H9 (cell line): ENCODE measurements around the gene TEX54. TPM values are rescaled to one million over a fixed set of nuclear protein-coding genes. Genes with fewer than 3 reads are reported as not detected.

Experiments
- DNase-seq: peaks from one replicate; pipeline ENCODE4 v3.0.0-alpha.2; 2017
- H2AFZ ChIP-seq: one replicate; pipeline ENCODE4 v1.6.1; 2013; ENCODE audit warnings: mild to moderate bottlenecking, low read length, control low read depth, moderate library complexity
- H2AK5ac ChIP-seq: 2 replicates; pipeline ENCODE4 v1.6.1; 2013; ENCODE audit warnings: low read length, control low read depth, mixed read lengths; ENCODE audit not compliant: insufficient read length
- H2BK120ac ChIP-seq: one replicate; pipeline ENCODE4 v1.6.1; 2013; ENCODE audit warnings: low read depth, mild to moderate bottlenecking, low read length, control low read depth, inconsistent platforms; ENCODE audit not compliant: poor library complexity, severe bottlenecking
- H2BK12ac ChIP-seq: 2 replicates; pipeline ENCODE4 v1.6.1; 2013; ENCODE audit warnings: low read length, control low read depth, mixed read lengths, low read depth; ENCODE audit not compliant: insufficient read length
- H2BK15ac ChIP-seq: 2 replicates; pipeline ENCODE4 v1.6.1; 2013; ENCODE audit warnings: low read depth, low read length, control low read depth
- H2BK20ac ChIP-seq: one replicate; pipeline ENCODE4 v1.6.1; 2013; ENCODE audit warnings: low read depth, mild to moderate bottlenecking, low read length, control low read depth, inconsistent platforms; ENCODE audit not compliant: poor library complexity, severe bottlenecking
- H2BK5ac ChIP-seq: 2 replicates; pipeline ENCODE4 v1.6.1; 2013; ENCODE audit warnings: low read length, control low read depth, mixed read lengths; ENCODE audit not compliant: insufficient read length
- H3K14ac ChIP-seq: 2 replicates; pipeline ENCODE4 v1.6.1; 2013; ENCODE audit warnings: low read length, control low read depth; ENCODE audit not compliant: insufficient read depth
- H3K18ac ChIP-seq: 2 replicates; pipeline ENCODE4 v1.6.1; 2013; ENCODE audit warnings: low read depth, mild to moderate bottlenecking, mixed read lengths, low read length, control low read depth; ENCODE audit not compliant: insufficient read length
- H3K23ac ChIP-seq: 2 replicates; pipeline ENCODE4 v1.6.1; 2013; ENCODE audit warnings: low read length, control low read depth, mixed read lengths, low read depth; ENCODE audit not compliant: insufficient read length
- H3K23me2 ChIP-seq: 2 replicates; pipeline ENCODE4 v1.6.1; 2013; ENCODE audit warnings: low read depth, mild to moderate bottlenecking, mixed read lengths, low read length, control low read depth; ENCODE audit not compliant: insufficient read length, poor library complexity, severe bottlenecking
- H3K27ac ChIP-seq: 2 replicates; pipeline ENCODE4 v1.5.1; 2013; ENCODE audit warnings: low read length, control low read depth, mixed read lengths, low read depth; ENCODE audit not compliant: insufficient read length
- H3K27me3 ChIP-seq: 2 replicates; pipeline ENCODE4 v1.6.1; 2013; ENCODE audit warnings: low read length, control low read depth, inconsistent platforms; ENCODE audit not compliant: insufficient read depth
- H3K4ac ChIP-seq: 2 replicates; pipeline ENCODE4 v1.6.1; 2013; ENCODE audit warnings: low read depth, mild to moderate bottlenecking, control low read depth, inconsistent platforms, low read length, moderate library complexity
- H3K4me1 ChIP-seq: 2 replicates; pipeline ENCODE4 v1.6.1; 2013; ENCODE audit warnings: low read length, control low read depth, inconsistent platforms; ENCODE audit not compliant: insufficient read depth
- H3K4me2 ChIP-seq: 2 replicates; pipeline ENCODE4 v1.6.1; 2013; ENCODE audit warnings: low read length, control low read depth, mixed read lengths; ENCODE audit not compliant: insufficient read length, insufficient read depth
- H3K56ac ChIP-seq: 2 replicates; pipeline ENCODE4 v1.6.1; 2013; ENCODE audit warnings: low read depth, mild to moderate bottlenecking, mixed read lengths, low read length, control low read depth; ENCODE audit not compliant: insufficient read length
- H3K79me1 ChIP-seq: 2 replicates; pipeline ENCODE4 v1.6.1; 2013; ENCODE audit warnings: low read depth, mild to moderate bottlenecking, moderate library complexity, low read length, control low read depth, inconsistent platforms; ENCODE audit not compliant: insufficient read depth, poor library complexity, severe bottlenecking
- H3K79me2 ChIP-seq: 2 replicates; pipeline ENCODE4 v1.6.1; 2013; ENCODE audit warnings: low read length, control low read depth, inconsistent platforms; ENCODE audit not compliant: insufficient read depth
- H3K9ac ChIP-seq: 2 replicates; pipeline ENCODE4 v1.6.1; 2013; ENCODE audit warnings: low read length, control low read depth, mixed read lengths; ENCODE audit not compliant: insufficient read length; ENCODE audit errors: extremely low read depth
- H3K9me3 ChIP-seq: one replicate; pipeline ENCODE4 v1.6.1; 2013; ENCODE audit warnings: low read depth, low read length, inconsistent platforms; ENCODE audit not compliant: control insufficient read depth
- H3T11ph ChIP-seq: one replicate; pipeline ENCODE4 v1.6.1; 2013; ENCODE audit warnings: mild to moderate bottlenecking, low read length, control low read depth, inconsistent platforms
- H4K20me1 ChIP-seq: one replicate; pipeline ENCODE4 v1.6.1; 2013; ENCODE audit not compliant: control insufficient read depth, insufficient read length, insufficient read depth
- H4K5ac ChIP-seq: 2 replicates; pipeline ENCODE4 v1.6.1; 2013; ENCODE audit warnings: low read depth, mild to moderate bottlenecking, mixed read lengths, low read length, control low read depth; ENCODE audit not compliant: insufficient read length
- H4K8ac ChIP-seq: replicated peaks from 2 replicates; pipeline ENCODE4 v1.6.1; 2013; ENCODE audit warnings: low read length, control low read depth, mixed read lengths, low read depth; ENCODE audit not compliant: insufficient read length
- H4K91ac ChIP-seq: 2 replicates; pipeline ENCODE4 v1.6.1; 2013; ENCODE audit warnings: low read depth, mild to moderate bottlenecking, moderate library complexity, mixed read lengths, low read length, control low read depth; ENCODE audit not compliant: insufficient read length
- H3K27ac Mint-ChIP-seq, 3 experiments: 2 replicates in 2 of 3; 3 replicates in 1 of 3; pipeline ENCODE4 v1.8.0; 2020 to 2021; ENCODE audit warnings: mixed read lengths in 3 of 3, mild to moderate bottlenecking in 1 of 3, moderate library complexity in 1 of 3
- H3K27me3 Mint-ChIP-seq: 2 replicates; pipeline ENCODE4 v1.8.0; 2021; ENCODE audit warnings: low read depth, mild to moderate bottlenecking, moderate library complexity, mixed read lengths
- H3K36me3 Mint-ChIP-seq, 3 experiments: 2 replicates in 2 of 3; 3 replicates in 1 of 3; pipeline ENCODE4 v1.8.0; 2020 to 2021; ENCODE audit warnings: low read depth in 3 of 3, mixed read lengths in 3 of 3; ENCODE audit not compliant: insufficient read depth in 1 of 3
- H3K4me1 Mint-ChIP-seq, 2 experiments: 2 replicates each; pipeline ENCODE4 v1.8.0; 2020; ENCODE audit warnings: mixed read lengths in 2 of 2
- H3K4me3 Mint-ChIP-seq, 2 experiments: 2 replicates in 1 of 2; 3 replicates in 1 of 2; pipeline ENCODE4 v1.8.0; 2020 to 2021; ENCODE audit warnings: mild to moderate bottlenecking in 2 of 2, mixed read lengths in 2 of 2, moderate library complexity in 1 of 2
- H3K9me3 Mint-ChIP-seq, 2 experiments: 2 replicates in 1 of 2; 3 replicates in 1 of 2; pipeline ENCODE4 v1.8.0; 2020; ENCODE audit warnings: mild to moderate bottlenecking in 2 of 2, mixed read lengths in 2 of 2, moderate library complexity in 1 of 2
- CTCF ChIP-seq: fragments of 200-600 bp; sonication (generic); conservative IDR thresholded peaks from 3 replicates; pipeline ENCODE4 v1.8.0; 2021; ENCODE audit warnings: antibody characterized with exemption, mild to moderate bottlenecking
- WGBS: extraction: QIAGEN DNeasy Blood & Tissue Kit; methylation state at CpG from one replicate; pipeline ENCODE4 v1.1.7; 2013; ENCODE audit warnings: missing lambda C conversion rate, low lambda C conversion rate, mixed read lengths; ENCODE audit not compliant: insufficient read length; ENCODE audit errors: extremely low coverage; 5-methylcytosine and 5-hydroxymethylcytosine counted together
- total RNA-seq: library from RNA; stranded (reverse); gene quantifications from 2 replicates; pipeline ENCODE4 v1.2.1, GENCODE V29; 2021

The TEX54 gene
- total RNA-seq, 1 experiment from 2014 or later, result 1.2 TPM

- no peak overlapping the region for H3K56ac ChIP-seq
- H4K5ac ChIP-seq, result no peak overlapping the region
- H3T11ph ChIP-seq, result no peak overlapping the region
- H2BK20ac ChIP-seq, result no peak overlapping the region
- no peaks in the 10 kb centered on the region for H3K9me3 Mint-ChIP-seq
- H3K18ac ChIP-seq, result no peak overlapping the region
- no peak overlapping the region for H2BK15ac ChIP-seq
- no peaks in the 10 kb centered on the region for H4K20me1 ChIP-seq
- peaks cover 0 to 5% (median 3%) of the 10 kb centered on the region in 3 experiments; a peak in 3 of 7 replicates for H3K36me3 Mint-ChIP-seq
- no peak overlapping the region for H3K27ac ChIP-seq
- H3K4me1 Mint-ChIP-seq, result peaks cover 1 to 2% of the 10 kb centered on the region in 2 experiments
- no peaks in the 10 kb centered on the region for H3K79me1 ChIP-seq
- H3K23me2 ChIP-seq, result no peaks in the 10 kb centered on the region
- H3K9me3 ChIP-seq, result no peaks in the 10 kb centered on the region
- H4K8ac ChIP-seq, result no peak overlapping the region
- WGBS, result no CpG with 5 or more reads among the region's 2 CpGs
- no peak overlapping the region for H4K91ac ChIP-seq
- H3K4ac ChIP-seq, result no peak overlapping the region
- no peaks in the 10 kb centered on the region for H3K27me3 ChIP-seq
- H3K27me3 Mint-ChIP-seq, result no peaks in the 10 kb centered on the region
- no peak for TF ChIP-seq CTCF
- no peak overlapping the region for H3K27ac Mint-ChIP-seq
- no peak overlapping the region for H3K4me3 Mint-ChIP-seq
- no peak overlapping the region for H3K14ac ChIP-seq
- no peaks in the 10 kb centered on the region for H3K4me1 ChIP-seq
- no peak overlapping the region for H3K23ac ChIP-seq
- no peak overlapping the region for H3K4me2 ChIP-seq
- no peak overlapping the region for H2AFZ ChIP-seq
- no peak overlapping the region for H3K9ac ChIP-seq
- H2AK5ac ChIP-seq, result no peak overlapping the region
- H2BK12ac ChIP-seq, result no peak overlapping the region
- no peak overlapping the region for H2BK120ac ChIP-seq
- no peaks in the 10 kb centered on the region for H3K79me2 ChIP-seq
- no peak for DNase-seq
- H2BK5ac ChIP-seq, result no peak overlapping the region
Observed at GRCh38 chr11:62811659-62812058, 21.0 kb downstream of the TEX54 start.
